ENCODE measurements around the gene CALHM3. TPM values are rescaled to one million over a fixed set of nuclear protein-coding genes. Genes with fewer than 3 reads are reported as not detected.
A peak's percentile ranks its signal among the peaks of the same experiment; 100 is the strongest.

The CALHM3 gene
- total RNA-seq, 1 donor from 2014 or later: not detected

GRCh38 chr10:103501186-103501585 is 22.1 kb upstream of the CALHM3 start:
- Mint-ChIP-seq H3K27ac (ENCODE audit: unreplicated experiment) (peak overlapping the region; percentile 79), H3K9me3 (ENCODE audit: unreplicated experiment) (peaks cover 3% of the 10 kb centered on the region), H3K36me3 (ENCODE audit: low read depth, unreplicated experiment) (peaks cover 4% of the 10 kb centered on the region), H3K4me3 (ENCODE audit: unreplicated experiment) (no peak overlapping the region), H3K27me3 (ENCODE audit: low read depth, unreplicated experiment) (peaks cover 35% of the 10 kb centered on the region), H3K4me1 (ENCODE audit: low read depth, unreplicated experiment) (peaks cover 31% of the 10 kb centered on the region)
- Histone ChIP-seq H4K20me1 (ENCODE audit: insufficient read depth, low read length) (peaks cover 55% of the 10 kb centered on the region), H3K36me3 (ENCODE audit: insufficient read depth, low read length) (no peaks in the 10 kb centered on the region), H3K4me3 (ENCODE audit: insufficient read depth, low read depth, low read length) (no peak overlapping the region), H3K4me1 (ENCODE audit: insufficient read depth, low read length) (peaks cover 5% of the 10 kb centered on the region), H2AFZ (ENCODE audit: low read depth, low read length) (no peak overlapping the region), H3K27ac (ENCODE audit: low read depth, low read length) (no peak overlapping the region), H3K9ac (ENCODE audit: low read length) (no peak overlapping the region), H3K27me3 (ENCODE audit: insufficient read depth, low read length) (peaks cover 79% of the 10 kb centered on the region), H3K4me2 (ENCODE audit: low read length) (no peak overlapping the region), H3K9me3 (ENCODE audit: insufficient read depth, low read depth, low read length) (no peaks in the 10 kb centered on the region), H3K79me2 (ENCODE audit: insufficient read depth, low read length) (no peaks in the 10 kb centered on the region)
- FAIRE-seq (no peak), DNase-seq (ENCODE audit: low read depth) (no peak)
- no peak for TF ChIP-seq EZH2 (IDR thresholded peaks at IDR 0.05; ENCODE audit: insufficient read depth, low read length)
- TF ChIP-seq CTCF (IDR thresholded peaks at IDR 0.05; ENCODE audit: insufficient read depth, low read depth, low read length): no peak

- Histone ChIP-seq H3K9ac (ENCODE audit: low read length) (no peak overlapping the region), H3K79me2 (ENCODE audit: insufficient read depth, low read length) (no peaks in the 10 kb centered on the region), H3K4me1 (ENCODE audit: insufficient read depth, low read length) (peaks cover 5% of the 10 kb centered on the region), H3K36me3 (ENCODE audit: insufficient read depth, low read length) (no peaks in the 10 kb centered on the region), H2AFZ (ENCODE audit: low read depth, low read length) (no peak overlapping the region), H3K27me3 (ENCODE audit: insufficient read depth, low read length) (peaks cover 79% of the 10 kb centered on the region), H4K20me1 (ENCODE audit: insufficient read depth, low read length) (peaks cover 48% of the 10 kb centered on the region), H3K4me2 (ENCODE audit: low read length) (no peak overlapping the region), H3K9me3 (ENCODE audit: insufficient read depth, low read depth, low read length) (no peaks in the 10 kb centered on the region), H3K27ac (ENCODE audit: low read depth, low read length) (no peak overlapping the region), H3K4me3 (ENCODE audit: insufficient read depth, low read depth, low read length) (no peak overlapping the region)
- Mint-ChIP-seq H3K27me3 (ENCODE audit: low read depth, unreplicated experiment) (peaks cover 32% of the 10 kb centered on the region), H3K36me3 (ENCODE audit: low read depth, unreplicated experiment) (peaks cover 4% of the 10 kb centered on the region), H3K9me3 (ENCODE audit: unreplicated experiment) (peaks cover 3% of the 10 kb centered on the region), H3K4me3 (ENCODE audit: unreplicated experiment) (peak overlapping the region; percentile 61), H3K27ac (ENCODE audit: unreplicated experiment) (peak overlapping the region; percentile 79), H3K4me1 (ENCODE audit: low read depth, unreplicated experiment) (peaks cover 31% of the 10 kb centered on the region)
- DNase-seq (ENCODE audit: low read depth) (no peak), FAIRE-seq (no peak)
- TF ChIP-seq CTCF (IDR thresholded peaks at IDR 0.05; ENCODE audit: insufficient read depth, low read depth, low read length) (no peak), EZH2 (IDR thresholded peaks at IDR 0.05; ENCODE audit: insufficient read depth, low read length) (no peak)
Observed at GRCh38 chr10:103500481-103500880, 21.4 kb upstream of the CALHM3 start.

GRCh38 chr10:103499881-103500280 is 20.8 kb upstream of the CALHM3 start:
- FAIRE-seq: no peak

More at GRCh38 chr10:103499881-103500280, 20.8 kb upstream of the CALHM3 start:
- Mint-ChIP-seq H3K9me3 (ENCODE audit: unreplicated experiment) (peaks cover 5% of the 10 kb centered on the region), H3K36me3 (ENCODE audit: low read depth, unreplicated experiment) (peaks cover 4% of the 10 kb centered on the region), H3K27me3 (ENCODE audit: low read depth, unreplicated experiment) (peaks cover 38% of the 10 kb centered on the region), H3K4me3 (ENCODE audit: unreplicated experiment) (peak overlapping the region; percentile 34), H3K27ac (ENCODE audit: unreplicated experiment) (peak overlapping the region; percentile 70), H3K4me1 (ENCODE audit: low read depth, unreplicated experiment) (peaks cover 31% of the 10 kb centered on the region)
- TF ChIP-seq CTCF (IDR thresholded peaks at IDR 0.05; ENCODE audit: insufficient read depth, low read depth, low read length): no peak
- no peak for TF ChIP-seq EZH2 (IDR thresholded peaks at IDR 0.05; ENCODE audit: insufficient read depth, low read length)
- Histone ChIP-seq H3K4me2 (ENCODE audit: low read length) (no peak overlapping the region), H3K36me3 (ENCODE audit: insufficient read depth, low read length) (no peaks in the 10 kb centered on the region), H2AFZ (ENCODE audit: low read depth, low read length) (no peak overlapping the region), H3K9me3 (ENCODE audit: insufficient read depth, low read depth, low read length) (no peaks in the 10 kb centered on the region), H3K27me3 (ENCODE audit: insufficient read depth, low read length) (peaks cover 82% of the 10 kb centered on the region), H4K20me1 (ENCODE audit: insufficient read depth, low read length) (peaks cover 42% of the 10 kb centered on the region), H3K79me2 (ENCODE audit: insufficient read depth, low read length) (no peaks in the 10 kb centered on the region), H3K4me3 (ENCODE audit: insufficient read depth, low read depth, low read length) (no peak overlapping the region), H3K4me1 (ENCODE audit: insufficient read depth, low read length) (peaks cover 4% of the 10 kb centered on the region), H3K9ac (ENCODE audit: low read length) (no peak overlapping the region), H3K27ac (ENCODE audit: low read depth, low read length) (no peak overlapping the region)
- DNase-seq (ENCODE audit: low read depth): no peak
